Esophagus muscularis mucosa (tissue), 3 donors: ENCODE results near the gene DTX1.

ENCODE experiments used
- CTCF ChIP-seq, 3 experiments: fragments of 200-600 bp in 2 of 3; fragments of 450-650 bp in 1 of 3; sonication (generic) in 2 of 3; IDR thresholded peaks; one replicate each; pipeline ENCODE4 v1.5.1; 2017 to 2019; ENCODE audit warnings: antibody characterized with exemption in 3 of 3, mild to moderate bottlenecking in 2 of 3, moderate library complexity in 1 of 3
- POLR2A ChIP-seq: fragments of 450-650 bp; IDR thresholded peaks from one replicate; pipeline ENCODE4 v1.6.1; 2017; ENCODE audit warnings: antibody characterized with exemption, moderate library complexity, mild to moderate bottlenecking, low read depth
- POLR2AphosphoS5 ChIP-seq, 2 donors: sonication (generic); formaldehyde crosslinking; IDR thresholded peaks; one replicate each; pipeline ENCODE4 v1.6.1; 2017; ENCODE audit warnings: antibody characterized with exemption in 2 of 2

GRCh38 chr12:113093409-113094101 is 37.0 kb downstream of the DTX1 start:
- TF ChIP-seq CTCF (IDR thresholded peaks at IDR 0.05) (no peak), POLR2A (no peak), POLR2AphosphoS5 (IDR thresholded peaks at IDR 0.05) (no peak)
